Mucosa of gallbladder (tissue), 1 donor: ENCODE measurements around the gene IL13RA1. TPM values are rescaled to one million over a fixed set of nuclear protein-coding genes. Genes with fewer than 3 reads are reported as not detected.
"Not testable (repeated sequence)": the region's sequence is repeated elsewhere in the genome, so short reads cannot be mapped to it uniquely, and the experiment has no call there.

Source experiments
- DNase-seq: peaks from one replicate; pipeline ENCODE4 v3.0.0-alpha.2; 2020; ENCODE audit warnings: low spot score
- total RNA-seq: library from RNA; stranded (reverse); gene quantifications from one replicate; pipeline ENCODE4 v1.2.1, GENCODE V29; 2021
- donor health status: DM: no; HTN: no; CAD: no.

The IL13RA1 gene
- total RNA-seq, 1 donor from 2014 or later, result 42.2 TPM

- no peak for DNase-seq
These were observed 1.7 kb downstream of the IL13RA1 start for GRCh38 chrX:118729042-118729652.

- DNase-seq, result no peak
These were observed 3.3 kb downstream of the IL13RA1 start for GRCh38 chrX:118730500-118731247.

GRCh38 chrX:118732551-118732950 is 5.1 kb downstream of the IL13RA1 start:
- DNase-seq, result not testable (repeated sequence)

GRCh38 chrX:118734909-118735308 is 7.5 kb downstream of the IL13RA1 start:
- DNase-seq, result no peak

GRCh38 chrX:118736394-118737010 is 9.1 kb downstream of the IL13RA1 start:
- DNase-seq, result no peak

GRCh38 chrX:118739577-118739976 is 12.2 kb downstream of the IL13RA1 start:
- no peak for DNase-seq

- DNase-seq, result no peak
These were observed 13.0 kb downstream of the IL13RA1 start for GRCh38 chrX:118740276-118740889.

GRCh38 chrX:118742176-118742575 is 14.8 kb downstream of the IL13RA1 start:
- DNase-seq, result no peak

- DNase-seq, result no peak
These were observed 18.2 kb downstream of the IL13RA1 start for GRCh38 chrX:118745570-118745969.

GRCh38 chrX:118751950-118752783 is 24.8 kb downstream of the IL13RA1 start:
- DNase-seq, result no peak

- no peak for DNase-seq
These were observed 28.2 kb downstream of the IL13RA1 start for GRCh38 chrX:118755633-118756032.

GRCh38 chrX:118756101-118756500 is 28.7 kb downstream of the IL13RA1 start:
- no peak for DNase-seq

GRCh38 chrX:118758511-118758910 is 31.1 kb downstream of the IL13RA1 start:
- no peak for DNase-seq

GRCh38 chrX:118760025-118760424 is 32.6 kb downstream of the IL13RA1 start:
- no peak for DNase-seq

- DNase-seq, result no peak
These were observed 34.7 kb downstream of the IL13RA1 start for GRCh38 chrX:118761939-118762707.

GRCh38 chrX:118763489-118763888 is 36.1 kb downstream of the IL13RA1 start:
- DNase-seq, result no peak

- DNase-seq, result no peak
These were observed 36.7 kb downstream of the IL13RA1 start for GRCh38 chrX:118764122-118764521.

GRCh38 chrX:118770133-118770760 is 42.8 kb downstream of the IL13RA1 start:
- no peak for DNase-seq

- DNase-seq, result no peak
These were observed 44.6 kb downstream of the IL13RA1 start for GRCh38 chrX:118772051-118772450.

GRCh38 chrX:118773782-118774181 is 46.4 kb downstream of the IL13RA1 start:
- no peak for DNase-seq
